Measurements from ENCODE around the gene TOM1L2. TPM values are rescaled to one million over a fixed set of nuclear protein-coding genes. Genes with fewer than 3 reads are reported as not detected.

TOM1L2 gene
- total RNA-seq, 1 experiment from 2014 or later: 35.5 TPM

DNA sequence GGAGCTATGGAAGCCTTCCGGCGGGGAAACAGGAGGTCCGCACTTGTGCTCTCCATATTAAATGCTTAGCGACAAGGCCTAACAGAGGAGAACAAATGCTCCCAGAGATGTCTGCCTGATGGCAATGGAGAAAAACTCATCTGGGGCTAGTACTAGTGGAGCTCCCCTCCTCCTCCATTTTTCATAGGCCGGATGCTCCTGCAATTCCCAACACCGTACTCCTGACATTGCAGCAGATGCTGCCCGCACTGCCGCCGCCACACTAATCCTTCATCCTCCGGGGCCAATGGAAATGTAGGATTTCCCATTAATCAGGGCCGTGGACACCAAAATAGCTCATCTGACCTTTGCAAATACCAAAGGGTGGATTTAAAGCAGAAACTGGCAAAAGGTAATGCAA lies 27.5 kb downstream of the TOM1L2 start:
- intact Hi-C loops (cut with micrococcal nuclease; ENCODE audit: unreplicated experiment): no loop called here
- H3K4me1 Mint-ChIP-seq (ENCODE audit: low read depth, unreplicated experiment): peaks cover 39% of the 10 kb centered on the region
- no TSS peak for BruUV-seq (replicated peaks)
- H3K4me3 Mint-ChIP-seq (ENCODE audit: unreplicated experiment): no peak overlapping the region
- peak overlapping the region; percentile 84 for H3K27ac Mint-ChIP-seq (ENCODE audit: unreplicated experiment)
- Histone ChIP-seq H3K27me3 (replicated peaks; ENCODE audit: control insufficient read depth, insufficient read depth, low read length) (no peaks in the 10 kb centered on the region), H3K9me3 (no peaks in the 10 kb centered on the region), H3K4me1 (peaks cover 68% of the 10 kb centered on the region), H3K36me3 (ENCODE audit: control insufficient read depth, insufficient read depth, low read length) (no peaks in the 10 kb centered on the region; the same call in 1 of the 2 replicates), H3K4me3 (ENCODE audit: low read depth, low read length) (no peak overlapping the region)
- H3K9me3 Mint-ChIP-seq (ENCODE audit: unreplicated experiment): no peaks in the 10 kb centered on the region
- ChIA-PET CTCF (interaction anchor here (0.8 to 2.9 kb wide), 4 partner anchors 23 to 217 kb away, joined by 3 to 8 read pairs (median 4); no protein-coding TSS in a partner anchor), POLR2A (interaction anchor here (1.2 kb wide), 1 partner anchor 9 kb away, joined by 3 read pairs; no protein-coding TSS in a partner anchor)
- H3K27me3 Mint-ChIP-seq (ENCODE audit: insufficient read depth, unreplicated experiment): no peaks in the 10 kb centered on the region
- peak in 1 of 2 experiments; percentile 9 for DNase-seq
- TF ChIP-seq, protein P1, sequence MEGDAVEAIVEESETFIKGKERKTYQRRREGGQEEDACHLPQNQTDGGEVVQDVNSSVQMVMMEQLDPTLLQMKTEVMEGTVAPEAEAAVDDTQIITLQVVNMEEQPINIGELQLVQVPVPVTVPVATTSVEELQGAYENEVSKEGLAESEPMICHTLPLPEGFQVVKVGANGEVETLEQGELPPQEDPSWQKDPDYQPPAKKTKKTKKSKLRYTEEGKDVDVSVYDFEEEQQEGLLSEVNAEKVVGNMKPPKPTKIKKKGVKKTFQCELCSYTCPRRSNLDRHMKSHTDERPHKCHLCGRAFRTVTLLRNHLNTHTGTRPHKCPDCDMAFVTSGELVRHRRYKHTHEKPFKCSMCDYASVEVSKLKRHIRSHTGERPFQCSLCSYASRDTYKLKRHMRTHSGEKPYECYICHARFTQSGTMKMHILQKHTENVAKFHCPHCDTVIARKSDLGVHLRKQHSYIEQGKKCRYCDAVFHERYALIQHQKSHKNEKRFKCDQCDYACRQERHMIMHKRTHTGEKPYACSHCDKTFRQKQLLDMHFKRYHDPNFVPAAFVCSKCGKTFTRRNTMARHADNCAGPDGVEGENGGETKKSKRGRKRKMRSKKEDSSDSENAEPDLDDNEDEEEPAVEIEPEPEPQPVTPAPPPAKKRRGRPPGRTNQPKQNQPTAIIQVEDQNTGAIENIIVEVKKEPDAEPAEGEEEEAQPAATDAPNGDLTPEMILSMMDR (IDR thresholded peaks at IDR 0.05; ENCODE audit: insufficient read depth in 1 of 2, low read depth in 1 of 2, low read length in 1 of 2, severe bottlenecking in 1 of 2, unreplicated experiment in 1 of 2): no peak
- H3K36me3 Mint-ChIP-seq (ENCODE audit: insufficient read depth, unreplicated experiment): peaks cover 7% of the 10 kb centered on the region

DNA sequence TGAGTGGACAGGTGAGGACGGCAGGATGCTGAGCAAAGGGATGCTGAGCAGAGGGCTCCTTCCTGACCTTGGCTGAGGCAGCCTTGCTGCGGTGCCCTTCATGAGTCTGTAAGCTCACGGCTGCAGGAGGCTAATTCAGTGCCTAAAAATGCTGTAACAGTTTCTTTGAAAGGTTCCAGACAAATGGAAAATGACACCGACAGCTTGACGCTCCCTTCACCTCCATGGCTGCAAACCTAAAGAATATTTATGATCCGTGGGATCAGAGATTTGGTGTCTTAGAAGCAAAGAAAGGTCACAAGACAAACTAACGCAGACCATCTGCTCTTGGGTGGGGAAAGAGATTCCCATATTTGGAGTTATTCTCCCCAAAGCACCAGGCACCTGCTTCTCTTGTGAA lies 28.0 kb downstream of the TOM1L2 start:
- Histone ChIP-seq H3K4me3 (ENCODE audit: low read depth, low read length) (no peak overlapping the region), H3K36me3 (ENCODE audit: control insufficient read depth, insufficient read depth, low read length) (no peaks in the 10 kb centered on the region; the same call in 1 of the 2 replicates), H3K4me1 (peaks cover 70% of the 10 kb centered on the region), H3K27me3 (replicated peaks; ENCODE audit: control insufficient read depth, insufficient read depth, low read length) (no peaks in the 10 kb centered on the region), H3K9me3 (no peaks in the 10 kb centered on the region)
- peak overlapping the region; percentile 84 for H3K27ac Mint-ChIP-seq (ENCODE audit: unreplicated experiment)
- H3K4me3 Mint-ChIP-seq (ENCODE audit: unreplicated experiment): no peak overlapping the region
- H3K4me1 Mint-ChIP-seq (ENCODE audit: low read depth, unreplicated experiment): peaks cover 44% of the 10 kb centered on the region
- ChIA-PET POLR2A (interaction anchor here (1.2 kb wide), 1 partner anchor 8 kb away, joined by 3 read pairs; no protein-coding TSS in a partner anchor), CTCF (interaction anchor here (0.5 to 2.9 kb wide), 6 partner anchors 10 to 217 kb away, joined by 3 to 8 read pairs (median 3); no protein-coding TSS in a partner anchor)
- intact Hi-C loops (cut with micrococcal nuclease; ENCODE audit: unreplicated experiment): no loop called here
- H3K9me3 Mint-ChIP-seq (ENCODE audit: unreplicated experiment): no peaks in the 10 kb centered on the region
- TF ChIP-seq, protein P1 (IDR thresholded peaks at IDR 0.05; ENCODE audit: insufficient read depth in 1 of 2, low read depth in 1 of 2, low read length in 1 of 2, severe bottlenecking in 1 of 2, unreplicated experiment in 1 of 2): no peak
- no peaks in the 10 kb centered on the region for H3K27me3 Mint-ChIP-seq (ENCODE audit: insufficient read depth, unreplicated experiment)
- no TSS peak for BruUV-seq (replicated peaks)
- DNase-seq: peak in 1 of 2 experiments; percentile 2
- peaks cover 7% of the 10 kb centered on the region for H3K36me3 Mint-ChIP-seq (ENCODE audit: insufficient read depth, unreplicated experiment)

DNA sequence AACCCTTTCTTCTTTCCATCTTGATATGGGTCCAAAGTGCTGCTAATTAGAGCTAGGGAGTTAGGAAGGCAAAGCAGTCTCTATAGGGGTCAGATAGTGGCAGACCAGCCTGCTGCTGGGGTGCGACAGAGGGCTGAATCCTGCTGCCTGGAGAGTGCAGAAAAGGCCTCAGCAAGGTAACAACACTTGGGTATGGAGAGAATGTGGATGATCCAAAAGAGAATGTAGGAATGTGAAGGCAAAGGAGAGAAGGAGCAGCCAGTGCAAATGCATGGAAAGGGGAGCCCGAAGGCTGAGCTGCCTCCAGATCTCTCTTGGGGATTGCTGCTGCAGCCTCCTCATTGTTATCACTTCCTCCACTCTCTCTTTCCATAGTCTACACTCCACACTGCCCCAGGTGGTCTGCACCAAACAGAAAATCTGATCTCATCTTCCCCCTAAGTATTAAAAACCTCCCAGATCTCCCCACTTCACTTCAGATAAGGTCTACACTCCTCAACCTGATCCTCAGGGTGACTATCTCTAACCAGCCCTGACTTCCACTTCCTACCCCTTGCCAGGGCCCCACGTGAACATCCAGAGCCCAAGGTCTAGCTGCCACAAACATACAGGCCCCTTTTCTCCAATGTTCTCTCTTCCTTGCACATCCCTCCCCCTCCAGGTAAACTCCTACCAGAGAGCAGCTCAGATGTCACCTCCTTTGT lies 28.8 kb downstream of the TOM1L2 start:
- ChIA-PET CTCF (interaction anchor here (0.5 to 2.9 kb wide), 6 partner anchors 11 to 132 kb away, joined by 3 to 8 read pairs (median 4); no protein-coding TSS in a partner anchor), POLR2A (interaction anchor here (1.1 kb wide), 1 partner anchor 29 kb away, joined by 6 read pairs; the partner anchor contains the start of genes DRC3 and TOM1L2)
- DNase-seq: peak in 1 of 2 experiments; percentile 68
- Histone ChIP-seq H3K4me3 (ENCODE audit: low read depth, low read length) (no peak overlapping the region), H3K4me1 (peaks cover 78% of the 10 kb centered on the region), H3K27me3 (replicated peaks; ENCODE audit: control insufficient read depth, insufficient read depth, low read length) (no peaks in the 10 kb centered on the region), H3K36me3 (ENCODE audit: control insufficient read depth, insufficient read depth, low read length) (no peaks in the 10 kb centered on the region), H3K9me3 (no peaks in the 10 kb centered on the region)
- intact Hi-C loops (cut with micrococcal nuclease; ENCODE audit: unreplicated experiment): loop anchor here (2.0 kb wide), 1 partner anchor 15 kb away; no protein-coding TSS in a partner anchor
- TF ChIP-seq, protein P1 (IDR thresholded peaks at IDR 0.05; ENCODE audit: insufficient read depth in 1 of 2, low read depth in 1 of 2, low read length in 1 of 2, severe bottlenecking in 1 of 2, unreplicated experiment in 1 of 2): no peak
- Mint-ChIP-seq H3K9me3 (ENCODE audit: unreplicated experiment) (no peaks in the 10 kb centered on the region), H3K27me3 (ENCODE audit: insufficient read depth, unreplicated experiment) (no peaks in the 10 kb centered on the region), H3K36me3 (ENCODE audit: insufficient read depth, unreplicated experiment) (no peaks in the 10 kb centered on the region), H3K4me3 (ENCODE audit: unreplicated experiment) (peak overlapping the region; percentile 51), H3K27ac (ENCODE audit: unreplicated experiment) (peak overlapping the region; percentile 84), H3K4me1 (ENCODE audit: low read depth, unreplicated experiment) (peaks cover 51% of the 10 kb centered on the region)
- no TSS peak for BruUV-seq (replicated peaks)
